Epithelial cell of prostate (primary cell): ENCODE measurements around the gene CDC37L1.
"Not testable (repeated sequence)": the region's sequence is repeated elsewhere in the genome, so short reads cannot be mapped to it uniquely, and the experiment has no call there.

Experiments
- DNase-seq: peaks from one replicate; pipeline ENCODE4 v3.0.0-alpha.2; 2011; ENCODE audit warnings: low read depth, low spot score
- H3K27ac ChIP-seq: fragments of 450-650 bp; 2 replicates; pipeline ENCODE4 v1.5.1; 2017; ENCODE audit warnings: mild to moderate bottlenecking

CDC37L1 gene

DNA sequence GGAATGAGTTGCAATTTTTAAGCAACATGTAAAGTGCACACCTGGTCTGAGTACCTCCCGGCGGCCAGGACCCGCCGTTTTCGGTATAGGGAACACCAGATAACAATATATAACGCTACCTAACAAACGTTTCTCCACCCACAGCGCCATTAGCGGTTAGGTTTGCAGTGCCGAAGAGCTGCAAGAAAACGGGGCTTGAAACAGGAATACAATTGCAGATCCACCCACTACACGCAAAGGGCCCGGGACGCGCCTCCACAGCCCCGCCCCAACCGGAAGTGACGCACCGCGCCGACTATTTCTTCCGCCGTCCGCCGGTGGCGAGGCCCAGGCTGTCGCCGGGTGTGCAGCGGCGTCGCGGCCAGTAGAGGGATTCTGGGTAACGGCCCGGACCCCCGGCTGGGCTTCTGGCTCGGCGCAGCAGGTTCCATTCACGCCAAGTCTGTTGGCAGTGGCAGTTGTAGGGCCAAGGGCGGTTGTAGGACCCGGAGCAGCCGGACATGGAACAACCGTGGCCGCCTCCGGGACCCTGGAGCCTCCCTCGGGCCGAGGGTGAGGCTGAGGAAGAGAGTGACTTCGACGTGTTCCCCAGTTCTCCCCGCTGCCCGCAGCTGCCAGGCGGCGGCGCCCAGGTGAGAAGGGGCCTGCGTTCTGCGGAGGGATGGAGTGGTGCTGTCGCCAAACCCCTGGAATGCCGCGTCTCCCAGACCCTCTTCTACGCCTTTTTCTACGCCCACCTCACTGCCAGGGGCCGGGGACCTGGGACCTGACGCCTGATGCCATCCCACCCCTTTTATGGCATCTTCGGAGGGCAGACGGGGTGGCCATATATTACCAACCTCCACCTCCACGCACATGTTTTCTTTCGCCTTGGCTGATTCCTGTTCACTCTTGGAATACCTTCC lies at the start of gene CDC37L1:
TSS of gene CDC37L1 (plus strand) at position 302 of the 905 bp plus-strand sequence. CDS start at position 501, 199 bp downstream.
- peak within 1 kb of the TSS; percentile 92 for H3K27ac ChIP-seq
- DNase-seq = peak; percentile 81

- no peak overlapping the region for H3K27ac ChIP-seq
- no peak for DNase-seq
These were observed 48.5 kb upstream of the CDC37L1 start for GRCh38 chr9:4630836-4631235.

GRCh38 chr9:4638968-4639367 lies 40.4 kb upstream of the CDC37L1 start:
- no peak for DNase-seq
- no peak overlapping the region for H3K27ac ChIP-seq

DNA sequence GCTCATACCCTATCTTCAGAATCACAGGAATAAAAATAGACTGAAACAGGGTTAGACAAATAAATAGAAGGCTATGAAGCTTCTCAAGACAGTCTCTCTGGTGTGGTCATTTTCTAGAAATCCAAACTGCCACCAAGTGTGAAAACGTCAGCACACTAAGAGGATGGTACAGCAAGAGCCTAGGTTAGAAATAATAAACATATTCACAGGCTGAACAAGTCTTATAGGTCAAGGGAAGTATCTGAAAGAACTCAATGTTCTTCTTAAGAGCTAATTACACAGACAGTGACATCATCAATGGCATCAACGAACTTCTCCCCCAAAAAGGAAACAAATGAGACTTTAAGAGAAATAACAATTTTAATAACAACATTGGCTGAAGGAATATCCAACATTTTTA lies 39.9 kb upstream of the CDC37L1 start:
- DNase-seq = no peak
- H3K27ac ChIP-seq = no peak overlapping the region

DNA sequence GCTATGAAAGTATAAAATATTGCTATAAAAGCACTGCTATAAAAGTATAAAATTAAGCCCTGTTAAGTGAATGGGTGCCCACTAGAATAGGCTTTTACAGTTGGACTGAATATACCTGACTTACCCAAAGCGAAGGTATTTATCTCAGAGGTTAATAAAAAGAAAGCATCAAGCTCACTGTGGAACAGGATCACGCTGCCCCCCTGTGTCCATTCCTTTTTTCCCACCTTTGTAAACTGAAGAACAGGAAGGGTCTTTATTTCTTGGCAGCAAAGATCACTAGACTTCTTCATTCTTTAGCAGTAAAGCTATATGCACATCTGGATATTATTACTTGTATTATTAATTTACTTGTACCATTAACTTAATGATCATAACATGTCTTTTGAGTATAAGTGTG lies 39.3 kb upstream of the CDC37L1 start:
- no peak for DNase-seq
- no peak overlapping the region for H3K27ac ChIP-seq

GRCh38 chr9:4642351-4642750 lies 37.0 kb upstream of the CDC37L1 start:
- no peak overlapping the region for H3K27ac ChIP-seq
- DNase-seq = no peak

DNA sequence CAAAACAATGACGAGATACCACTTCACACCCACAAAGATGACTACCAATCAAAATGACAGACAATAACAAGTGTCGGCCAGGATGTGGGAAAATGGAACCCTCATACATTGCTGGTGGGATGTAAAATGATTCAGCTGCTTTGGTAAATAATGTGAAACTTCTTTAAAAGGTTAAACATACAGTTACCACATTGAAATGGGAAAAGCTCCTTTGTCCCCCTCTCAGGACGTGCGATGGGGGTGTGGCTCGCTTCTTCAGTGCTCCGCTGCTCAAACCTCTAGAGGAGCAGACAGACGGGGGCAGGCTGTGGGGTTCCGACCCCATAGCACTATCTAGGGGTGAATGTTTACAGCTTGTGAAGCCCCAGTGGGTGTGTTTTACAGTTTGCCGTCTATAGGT lies 25.3 kb upstream of the CDC37L1 start:
- no peak overlapping the region for H3K27ac ChIP-seq
- DNase-seq = no peak

- DNase-seq = no peak
These were observed 24.8 kb upstream of the CDC37L1 start for GRCh38 chr9:4654538-4654937.

DNA sequence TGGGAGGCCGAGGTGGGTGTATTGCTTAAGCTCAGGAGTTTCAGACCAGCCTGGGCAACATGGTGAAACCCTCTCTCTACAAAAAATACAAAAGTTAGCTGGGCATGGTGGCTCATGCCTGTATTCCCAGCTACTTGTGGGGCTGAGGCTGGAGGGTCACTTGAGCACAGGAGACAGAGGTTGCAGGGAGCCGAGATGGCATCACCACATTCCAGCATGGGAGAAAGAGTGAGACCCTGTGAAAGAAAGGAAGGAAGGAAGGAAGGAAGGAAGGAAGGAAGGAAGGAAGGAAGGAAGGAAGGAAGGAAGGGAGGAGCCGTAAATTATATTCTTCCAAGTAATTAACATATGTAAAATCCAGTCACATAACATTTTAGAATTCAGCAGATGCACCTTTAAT lies 23.2 kb upstream of the CDC37L1 start:
- DNase-seq, H3K27ac ChIP-seq: not testable (repeated sequence)

More at GRCh38 chr9:4654538-4654937, 24.8 kb upstream of the CDC37L1 start:
- H3K27ac ChIP-seq = no peak overlapping the region

- no peak for DNase-seq
- no peak overlapping the region for H3K27ac ChIP-seq
These were observed 22.7 kb upstream of the CDC37L1 start for GRCh38 chr9:4656621-4657020.

DNA sequence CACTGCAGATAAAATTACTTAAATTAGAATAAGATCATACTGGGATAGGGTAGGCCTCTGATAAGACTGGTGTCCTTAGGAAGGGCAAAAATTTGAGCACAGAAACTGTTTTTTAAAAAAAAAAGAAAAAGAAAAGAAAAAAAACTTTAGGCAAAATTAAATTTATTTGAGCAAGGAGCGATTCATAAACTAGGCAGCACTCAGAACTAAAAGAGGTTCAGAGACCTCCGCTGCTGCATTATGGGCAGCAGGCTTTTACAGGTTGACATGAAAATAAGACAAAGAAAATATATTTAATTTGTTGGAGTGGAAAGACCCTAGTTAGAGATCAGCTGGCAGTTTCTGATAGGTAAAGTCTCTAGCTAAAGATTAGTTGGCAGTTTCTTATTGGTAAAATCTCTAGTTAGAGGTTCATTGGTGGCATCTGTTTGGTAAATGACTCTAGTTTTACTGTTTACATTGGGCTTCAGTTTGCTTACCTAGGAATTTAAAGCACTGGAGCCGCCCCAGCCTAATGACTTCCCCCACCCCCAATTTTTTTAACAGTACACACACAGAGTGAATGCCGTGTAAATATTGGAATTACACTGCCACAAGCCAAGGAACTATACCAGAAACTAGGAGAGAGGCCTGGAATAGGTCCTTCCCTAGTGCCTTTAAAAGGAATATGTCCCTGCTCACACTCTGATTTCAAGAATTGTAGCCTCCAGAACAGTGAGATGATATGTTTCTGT lies 21.8 kb upstream of the CDC37L1 start:
- no peak for DNase-seq
- no peak overlapping the region for H3K27ac ChIP-seq

GRCh38 chr9:4660665-4661064 lies 18.7 kb upstream of the CDC37L1 start:
- not testable (repeated sequence) for H3K27ac ChIP-seq, DNase-seq

DNA sequence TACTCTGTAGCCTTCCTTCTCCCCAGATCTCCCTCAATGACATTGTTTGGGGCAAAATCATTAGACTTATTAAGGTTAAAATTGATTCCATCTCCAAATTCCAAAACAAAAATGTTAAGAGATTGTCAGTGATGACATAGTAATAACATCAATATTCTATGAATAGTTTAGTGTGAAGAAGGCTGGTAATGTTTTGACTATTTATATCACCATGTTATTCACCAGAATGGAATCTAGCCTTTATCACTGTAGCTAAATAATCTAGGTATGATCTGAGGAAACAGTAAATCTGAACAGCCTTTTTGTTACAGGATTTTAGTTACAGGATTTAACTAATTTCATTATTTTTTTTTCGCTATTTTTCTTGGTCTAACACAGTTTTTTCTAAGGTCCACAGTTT lies 18.2 kb upstream of the CDC37L1 start:
- DNase-seq = no peak
- peak overlapping the region; percentile 75 for H3K27ac ChIP-seq

GRCh38 chr9:4661611-4662010 lies 17.8 kb upstream of the CDC37L1 start:
- no peak for DNase-seq
- H3K27ac ChIP-seq = peak overlapping the region; percentile 75

DNA sequence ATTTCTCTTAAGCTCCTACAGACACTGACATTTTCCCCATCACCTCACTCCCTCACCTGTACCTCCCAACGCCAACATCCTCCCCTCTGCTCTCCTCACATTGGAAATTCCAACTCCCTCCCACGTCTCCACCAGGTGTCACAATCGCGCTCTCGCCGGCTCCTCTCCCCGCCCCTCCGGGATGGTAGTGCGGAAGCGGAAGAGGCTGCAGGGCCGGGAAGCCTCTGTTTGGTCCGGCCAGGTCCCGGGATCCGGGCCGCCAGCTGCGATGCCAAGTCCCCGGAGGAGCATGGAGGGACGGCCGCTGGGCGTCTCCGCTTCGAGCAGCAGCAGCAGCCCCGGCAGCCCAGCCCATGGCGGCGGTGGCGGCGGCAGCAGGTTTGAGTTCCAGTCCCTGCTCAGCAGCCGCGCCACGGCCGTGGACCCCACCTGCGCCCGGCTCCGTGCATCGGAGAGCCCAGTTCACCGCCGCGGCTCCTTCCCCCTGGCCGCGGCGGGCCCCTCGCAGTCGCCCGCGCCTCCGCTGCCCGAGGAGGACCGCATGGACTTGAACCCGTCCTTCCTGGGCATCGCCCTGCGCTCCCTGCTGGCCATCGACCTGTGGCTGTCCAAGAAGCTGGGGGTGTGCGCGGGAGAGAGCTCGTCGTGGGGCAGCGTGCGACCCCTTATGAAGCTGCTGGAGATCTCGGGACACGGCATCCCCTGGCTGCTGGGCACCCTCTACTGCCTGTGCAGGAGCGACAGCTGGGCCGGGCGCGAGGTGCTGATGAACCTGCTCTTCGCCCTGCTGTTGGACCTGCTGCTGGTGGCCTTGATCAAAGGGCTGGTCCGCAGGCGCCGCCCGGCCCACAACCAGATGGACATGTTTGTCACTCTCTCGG lies 17.0 kb upstream of the CDC37L1 start, which contains the start of gene PLPP6:
TSS of gene PLPP6 (plus strand) at position 187 of the 881 bp plus-strand sequence. CDS start at position 269, 82 bp downstream.
- H3K27ac ChIP-seq = peak within 1 kb of the TSS; percentile 75
- DNase-seq = peak; percentile 58

- peak overlapping the region; percentile 75 for H3K27ac ChIP-seq
- no peak for DNase-seq
These were observed 16.2 kb upstream of the CDC37L1 start for GRCh38 chr9:4662989-4663792.

- no peak for DNase-seq
- H3K27ac ChIP-seq = peak overlapping the region; percentile 75
These were observed 15.4 kb upstream of the CDC37L1 start for GRCh38 chr9:4663956-4664355.

DNA sequence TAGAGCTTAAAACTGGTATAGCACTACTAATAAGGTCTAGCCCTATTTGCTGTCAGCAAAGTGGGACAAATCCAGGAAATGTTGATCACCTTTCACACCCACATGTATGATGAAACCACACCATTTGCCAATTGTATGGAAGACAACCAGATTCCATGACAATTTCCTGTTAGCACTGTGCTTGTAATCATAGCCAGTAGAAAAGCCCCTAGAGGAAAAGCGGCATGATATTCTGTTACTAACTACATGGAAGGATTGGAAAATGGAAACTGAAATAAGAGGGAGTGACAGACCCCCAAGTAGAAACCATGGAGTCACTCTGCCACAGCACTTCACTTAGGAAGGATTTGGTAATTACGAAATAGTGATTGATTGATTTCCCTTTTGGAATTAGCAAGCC lies 14.0 kb upstream of the CDC37L1 start:
- DNase-seq = no peak
- H3K27ac ChIP-seq = peak overlapping the region; percentile 75

- peak within 1 kb of the TSS; percentile 75 for H3K27ac ChIP-seq
- DNase-seq = no peak
These were observed 13.2 kb upstream of the CDC37L1 start, which contains the start of gene SPATA6L for GRCh38 chr9:4666042-4666699. TSS of gene SPATA6L (minus strand) at chr9:4666480. CDS start at chr9:4666250, 230 bp downstream.
